K562 (cell line): ENCODE measurements around the gene MINDY4. TPM values are rescaled to one million over a fixed set of nuclear protein-coding genes. Genes with fewer than 3 reads are reported as not detected.

ENCODE experiments used
- ATAC-seq: fragments of 200-7000 bp; cut with Tn5 transposase; 3 replicates; pipeline ENCODE4 v1.9.1; 2020; ENCODE audit warnings: moderate library complexity
- BruUV-seq: library from RNA; stranded (reverse); fragments of 400-500 nt; replicated peaks from 2 replicates; lab custom pipeline; 2021; lab: Mats Ljungman, UMichigan
- CTCF ChIA-PET: fragments of 300-600 bp; formaldehyde crosslinking; extraction: SDS; loops from one replicate; lab custom pipeline; 2021; ENCODE audit warnings: low intra/inter-chr PET ratio; lab: Yijun Ruan, JAX
- POLR2A ChIA-PET: fragments of 300-600, 350-650 bp; sonication (Branson Sonifier 250); formaldehyde crosslinking; extraction: SDS; loops from one replicate; lab custom pipeline; 2021; ENCODE audit warnings: antibody characterized with exemption, inconsistent platforms; lab: Yijun Ruan, JAX
- DNase-seq, 4 experiments: peaks; one replicate each; pipeline versions ENCODE4 v3.0.0 to v3.0.0-alpha.2; 2011 to 2018; ENCODE audit warnings: low spot score in 3 of 4, mixed read lengths in 3 of 4; ENCODE audit errors: extremely low read depth in 1 of 4
- FAIRE-seq: peaks from 2 replicates; lab custom pipeline; 2011; peaks lifted over from hg19 to GRCh38; lab: Jason Lieb, UNC
- H2AFZ ChIP-seq: 2 replicates; pipeline ENCODE4 v1.6.0; 2011; ENCODE audit warnings: low read depth, low read length, control low read depth, inconsistent platforms
- H3K27ac ChIP-seq: fragments of 200-600 bp; 3 replicates; pipeline ENCODE4 v1.8.0; 2011; ENCODE audit warnings: low read depth, mild to moderate bottlenecking, control low read depth, inconsistent platforms, low read length, moderate library complexity, mixed read lengths; ENCODE audit errors: extremely low read depth
- H3K27me3 ChIP-seq, 2 experiments: fragments of 300-600 bp in 1 of 2; 2 replicates in 1 of 2; 3 replicates in 1 of 2; pipeline versions ENCODE4 v1.6.0 to v1.8.0; 2011; ENCODE audit warnings: inconsistent platforms in 2 of 2, low read length in 2 of 2, mild to moderate bottlenecking in 1 of 2, mixed read lengths in 1 of 2, moderate library complexity in 1 of 2; ENCODE audit not compliant: control insufficient read depth in 2 of 2, insufficient read depth in 2 of 2
- H3K36me3 ChIP-seq: fragments of 300-600 bp; 3 replicates; pipeline ENCODE4 v1.8.0; 2011; ENCODE audit warnings: mild to moderate bottlenecking, low read length, inconsistent platforms; ENCODE audit not compliant: control insufficient read depth, insufficient read depth
- H3K4me1 ChIP-seq, 2 experiments: fragments of 200-600 bp in 1 of 2; replicated peaks in 1 of 2; 2 replicates in 1 of 2; 3 replicates in 1 of 2; pipeline versions ENCODE4 v1.5.1 to v1.8.0; 2011; ENCODE audit warnings: inconsistent platforms in 2 of 2, low read length in 2 of 2, mild to moderate bottlenecking in 1 of 2, mixed read lengths in 1 of 2, moderate library complexity in 1 of 2; ENCODE audit not compliant: control insufficient read depth in 2 of 2, insufficient read depth in 2 of 2
- H3K4me2 ChIP-seq: 2 replicates; pipeline ENCODE4 v1.6.1; 2011; ENCODE audit warnings: low read length, control low read depth, inconsistent platforms, mixed read lengths; ENCODE audit not compliant: insufficient read depth
- H3K4me3 ChIP-seq: fragments of 200-600 bp; sonication (generic), shearing (Covaris generic); 2 replicates; pipeline ENCODE4 v1.5.1; 2016; ENCODE audit warnings: control low read depth, inconsistent platforms
- H3K79me2 ChIP-seq: fragments of 200-600 bp; 3 replicates; pipeline ENCODE4 v1.8.0; 2011; ENCODE audit warnings: low read length, inconsistent platforms; ENCODE audit not compliant: control insufficient read depth, insufficient read depth
- H3K9ac ChIP-seq, 2 experiments: 2 replicates each; pipeline versions ENCODE4 v1.6.0 to v1.6.1; 2011; ENCODE audit warnings: low read depth in 2 of 2, low read length in 2 of 2, control low read depth in 1 of 2, inconsistent platforms in 1 of 2, mild to moderate bottlenecking in 1 of 2, mixed read lengths in 1 of 2; ENCODE audit not compliant: insufficient read depth in 1 of 2
- H3K9me1 ChIP-seq: one replicate; pipeline ENCODE4 v1.6.0; 2011; ENCODE audit warnings: inconsistent platforms, mild to moderate bottlenecking, low read length, moderate library complexity; ENCODE audit not compliant: control insufficient read depth, insufficient read depth
- H3K9me3 ChIP-seq: replicated peaks from 2 replicates; pipeline ENCODE4 v1.5.1; 2011; ENCODE audit warnings: low read depth, low read length, inconsistent platforms; ENCODE audit not compliant: control insufficient read depth, insufficient read depth
- H4K20me1 ChIP-seq: replicated peaks from 2 replicates; pipeline ENCODE4 v1.6.1; 2011; ENCODE audit warnings: low read length, inconsistent platforms, mixed read lengths; ENCODE audit not compliant: control insufficient read depth, insufficient read depth
- CREM ChIP-seq: IDR thresholded peaks from 2 replicates; pipeline ENCODE4 v1.6.1; 2014; ENCODE audit warnings: antibody characterized with exemption, low read depth
- DPF2 ChIP-seq: fragments of 450-650 bp; IDR thresholded peaks from 2 replicates; pipeline ENCODE4 v1.6.1; 2016
- HMBOX1 ChIP-seq: sonication (generic); IDR thresholded peaks from 2 replicates; pipeline ENCODE4 v1.6.1; 2016
- MECOM ChIP-seq: fragments of 250-450 bp; sonication (Bioruptor Pico); IDR thresholded peaks from 2 replicates; pipeline ENCODE4 v1.8.0; 2022; ENCODE audit warnings: inconsistent platforms
- ZFX ChIP-seq: sonication (generic); formaldehyde crosslinking; IDR thresholded peaks from 2 replicates; pipeline ENCODE4 v1.8.0; 2022; ENCODE audit warnings: mild to moderate bottlenecking, missing genetic modification reagents, moderate library complexity
- ZNF384 ChIP-seq: IDR thresholded peaks from 2 replicates; pipeline ENCODE4 v1.6.1; 2012; ENCODE audit warnings: low read depth, low read length, improper control_type of control experiment
- ZNF41 ChIP-seq: fragments of 250-450 bp; sonication (Bioruptor Pico); conservative IDR thresholded peaks from 2 replicates; pipeline ENCODE4 v1.4.0; 2020; ENCODE audit warnings: mild to moderate bottlenecking
- ZNF717 ChIP-seq: fragments of 250-450 bp; sonication (Bioruptor Pico); IDR thresholded peaks from 2 replicates; pipeline ENCODE4 v1.5.0; 2021
- WGBS: fragments of 100-300 bp; shearing (Covaris generic); methylation state at CpG from one replicate; pipeline ENCODE4 v1.1.6; 2016; ENCODE audit warnings: low coverage, mixed read lengths; ENCODE audit not compliant: insufficient coverage; ENCODE audit errors: missing lambda C conversion rate; 5-methylcytosine and 5-hydroxymethylcytosine counted together
- in situ Hi-C: fragments of 300-500 bp; cut with MboI; formaldehyde crosslinking; loops from 4 replicates; pipeline ENCODE4 v1.15.0; 2018; ENCODE audit warnings: inconsistent platforms, mixed read lengths
- intact Hi-C: fragments of 100-400 bp; cut with micrococcal nuclease; formaldehyde crosslinking; loops from 2 replicates; pipeline ENCODE4 v1.14.2; 2022
- polyA plus RNA-seq, 8 experiments: library from polyadenylated mRNA; depleted of rRNA in 4 of 8; stranded (reverse) in 5 of 8; unstranded in 3 of 8; fragments of >200 nt; fragmentation: Nextera tagmentation in 2 of 8; fragmentation: Illumina TruSeq in 1 of 8; extraction: Ambion mirVana in 2 of 8; extraction: Trizol in 1 of 8; gene quantifications; 2 replicates each; pipeline versions ENCODE4 v1.2.1 to v1.2.3, GENCODE V29; 2011 to 2014; ENCODE audit warnings: inconsistent platforms in 1 of 8, missing spikeins in 1 of 8
- total RNA-seq, 7 experiments: library from RNA; depleted of rRNA in 6 of 7; stranded (reverse); fragments of >200 nt in 6 of 7; fragmentation: Illumina TruSeq in 2 of 7; extraction: Trizol in 2 of 7; gene quantifications; 2 replicates each; pipeline versions ENCODE4 v1.2.1 to v1.2.3, GENCODE V29; 2011 to 2021; ENCODE audit warnings: low replicate concordance in 1 of 7

MINDY4 gene
- total and polyA plus RNA-seq, 9 of the 15 experiments (the other 6 are each of a cell fraction or from before 2014, with no cell fraction given) = 2.1 to 16.7 (median 11.0) TPM

DNA sequence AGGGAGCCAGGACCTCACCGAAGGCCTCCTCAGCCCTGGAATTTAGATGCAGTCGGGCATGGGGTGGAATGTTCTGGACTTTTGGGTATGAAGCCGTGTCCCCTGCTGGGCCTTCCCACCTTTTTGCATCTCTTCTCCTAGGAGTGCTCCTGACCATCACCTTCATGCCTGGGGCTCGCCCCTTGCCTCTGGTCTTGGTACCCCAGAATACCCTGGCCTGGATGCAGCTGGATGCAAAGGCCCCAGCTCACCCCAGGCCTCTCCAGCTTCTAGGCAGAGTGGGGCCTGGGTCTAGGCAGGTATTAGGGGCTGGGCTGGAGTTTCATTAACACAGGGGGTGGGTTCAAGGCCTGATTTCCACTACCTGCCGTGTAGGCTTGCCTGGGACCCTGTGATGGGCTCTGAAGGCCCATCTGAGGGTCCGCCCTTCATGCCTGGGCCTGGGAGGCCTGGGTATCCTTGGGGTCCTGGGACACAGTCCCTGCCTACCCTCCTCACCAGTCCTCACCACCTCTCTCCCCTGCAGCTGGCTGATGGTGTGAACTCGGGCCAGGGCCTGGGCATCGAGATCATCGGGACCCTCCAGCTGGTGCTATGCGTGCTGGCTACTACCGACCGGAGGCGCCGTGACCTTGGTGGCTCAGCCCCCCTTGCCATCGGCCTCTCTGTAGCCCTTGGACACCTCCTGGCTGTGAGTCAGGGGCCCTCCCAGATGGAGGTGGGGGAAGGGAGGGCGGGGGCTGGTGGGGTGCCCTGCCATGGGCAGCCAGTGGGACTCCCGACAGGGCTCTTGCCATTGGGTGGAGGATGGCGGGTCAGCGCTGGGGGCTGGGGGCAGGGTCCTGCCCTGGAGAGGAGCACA is 150.6 kb downstream of the MINDY4 start:
- TF ChIP-seq CREM (no peak), ZFX (CRISPR knock-in tag) (peak; percentile 45)
- Histone ChIP-seq H3K9ac (peak overlapping the region; percentile 39 to 53; a peak in 3 of 4 replicates), H3K36me3 (no peaks in the 10 kb centered on the region), H3K27ac (peak overlapping the region; percentile 58; the same call in 1 of the 3 replicates), H2AFZ (peak overlapping the region; percentile 73), H3K4me2 (peak overlapping the region; percentile 51), H3K4me1 (peaks cover 46 to 48% of the 10 kb centered on the region in 2 experiments; a peak in 4 of 5 replicates), H3K79me2 (no peaks in the 10 kb centered on the region), H3K27me3 (no peaks in the 10 kb centered on the region), H3K9me3 (no peaks in the 10 kb centered on the region), H4K20me1 (no peaks in the 10 kb centered on the region), H3K4me3 (no peak overlapping the region), H3K9me1 (peaks cover 10% of the 10 kb centered on the region)
- POLR2A ChIA-PET = interaction anchor here (0.6 kb wide), 1 partner anchor 195 kb away, joined by 3 read pairs; no protein-coding TSS in a partner anchor
- DNase-seq (no peak), ATAC-seq (no peak), FAIRE-seq (no peak)
- intact Hi-C loops = no loop called here
- CTCF ChIA-PET = no interaction called here
- BruUV-seq = no TSS peak
- 89% methylated on average over 15 of the region's 19 CpGs for WGBS
- in situ Hi-C loops = no loop called here

- ChIA-PET CTCF (no interaction called here), POLR2A (interaction anchor here (0.6 kb wide), 2 partner anchors 196 to 701 kb away, joined by 3 read pairs; no protein-coding TSS in a partner anchor)
- ATAC-seq (no peak), FAIRE-seq (no peak), DNase-seq (no peak)
- H3K9me3 ChIP-seq = no peaks in the 10 kb centered on the region
- H3K36me3 ChIP-seq = no peaks in the 10 kb centered on the region
- H3K4me3 ChIP-seq = no peak overlapping the region
- intact Hi-C loops (no loop called here), in situ Hi-C loops (no loop called here)
- peaks cover 10% of the 10 kb centered on the region for H3K9me1 ChIP-seq
- no peak overlapping the region for H3K27ac ChIP-seq
- H3K79me2 ChIP-seq = no peaks in the 10 kb centered on the region
- WGBS = 83% methylated on average over 9 of the region's 9 CpGs
- H2AFZ ChIP-seq = no peak overlapping the region
- H3K9ac ChIP-seq = no peak overlapping the region
- no peak overlapping the region for H3K4me2 ChIP-seq
- TF ChIP-seq ZNF41 (no peak), ZNF384 (no peak), MECOM (CRISPR knock-in tag) (no peak), HMBOX1 (no peak), DPF2 (no peak), ZNF717 (CRISPR knock-in tag) (no peak)
- peaks cover 40 to 43% of the 10 kb centered on the region in 2 experiments; a peak in 4 of 5 replicates for H3K4me1 ChIP-seq
- no TSS peak for BruUV-seq
- no peaks in the 10 kb centered on the region for H4K20me1 ChIP-seq
- H3K27me3 ChIP-seq = no peaks in the 10 kb centered on the region
Measured at GRCh38 chr7:30922596-30922995, 151.4 kb downstream of the MINDY4 start.
